NK-92 (cell line): ENCODE measurements around the gene ZCCHC24.

Experiments
- DNase-seq: peaks from one replicate; lab custom pipeline; 2025; ENCODE audit not compliant: unreplicated experiment; lab: John Stamatoyannopoulos, UW

Gene ZCCHC24

DNA sequence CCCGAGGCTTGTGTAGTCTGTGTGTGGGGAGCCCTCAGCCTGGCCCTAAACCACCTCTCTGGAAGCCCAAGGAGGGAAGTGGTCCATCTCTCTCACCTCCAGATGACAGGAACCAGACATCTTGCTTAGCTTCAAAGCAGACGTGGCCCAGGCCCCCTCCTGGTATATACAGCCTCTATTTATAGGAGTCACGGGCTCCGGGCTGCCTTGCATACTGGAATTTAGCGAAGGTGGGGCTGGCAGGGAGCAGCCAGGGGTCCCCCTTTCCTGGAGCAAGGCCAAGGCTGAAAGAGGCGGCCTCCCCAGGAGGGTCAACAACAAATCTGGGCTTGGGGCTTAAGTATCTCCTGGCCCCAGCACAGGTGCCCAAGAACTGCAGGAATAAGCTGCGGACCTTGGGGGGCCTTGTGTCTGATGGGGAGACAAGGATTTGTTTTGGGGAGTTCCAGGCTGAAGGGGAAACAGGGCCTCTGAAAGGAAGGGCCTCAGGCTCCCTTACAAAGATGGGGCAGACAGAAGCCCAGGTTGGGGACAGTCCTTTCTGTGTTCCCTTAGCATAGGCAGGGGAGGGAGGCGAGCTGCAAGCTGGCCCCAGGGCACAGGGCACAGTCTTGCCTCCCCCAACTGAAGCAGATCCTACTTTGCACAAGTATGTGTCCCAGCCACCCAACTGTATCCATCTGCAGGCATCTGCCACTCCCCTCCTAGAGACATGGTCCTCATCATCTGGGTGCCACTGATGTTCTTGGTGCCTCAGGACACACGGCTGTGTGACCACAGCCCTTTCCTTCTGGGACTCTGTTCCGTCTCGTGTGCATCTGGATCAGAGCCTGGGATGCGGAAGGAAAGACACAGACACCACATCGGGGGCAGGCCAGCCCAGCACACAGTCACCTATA lies 11.9 kb downstream of the ZCCHC24 start:
- DNase-seq, result no peak

DNA sequence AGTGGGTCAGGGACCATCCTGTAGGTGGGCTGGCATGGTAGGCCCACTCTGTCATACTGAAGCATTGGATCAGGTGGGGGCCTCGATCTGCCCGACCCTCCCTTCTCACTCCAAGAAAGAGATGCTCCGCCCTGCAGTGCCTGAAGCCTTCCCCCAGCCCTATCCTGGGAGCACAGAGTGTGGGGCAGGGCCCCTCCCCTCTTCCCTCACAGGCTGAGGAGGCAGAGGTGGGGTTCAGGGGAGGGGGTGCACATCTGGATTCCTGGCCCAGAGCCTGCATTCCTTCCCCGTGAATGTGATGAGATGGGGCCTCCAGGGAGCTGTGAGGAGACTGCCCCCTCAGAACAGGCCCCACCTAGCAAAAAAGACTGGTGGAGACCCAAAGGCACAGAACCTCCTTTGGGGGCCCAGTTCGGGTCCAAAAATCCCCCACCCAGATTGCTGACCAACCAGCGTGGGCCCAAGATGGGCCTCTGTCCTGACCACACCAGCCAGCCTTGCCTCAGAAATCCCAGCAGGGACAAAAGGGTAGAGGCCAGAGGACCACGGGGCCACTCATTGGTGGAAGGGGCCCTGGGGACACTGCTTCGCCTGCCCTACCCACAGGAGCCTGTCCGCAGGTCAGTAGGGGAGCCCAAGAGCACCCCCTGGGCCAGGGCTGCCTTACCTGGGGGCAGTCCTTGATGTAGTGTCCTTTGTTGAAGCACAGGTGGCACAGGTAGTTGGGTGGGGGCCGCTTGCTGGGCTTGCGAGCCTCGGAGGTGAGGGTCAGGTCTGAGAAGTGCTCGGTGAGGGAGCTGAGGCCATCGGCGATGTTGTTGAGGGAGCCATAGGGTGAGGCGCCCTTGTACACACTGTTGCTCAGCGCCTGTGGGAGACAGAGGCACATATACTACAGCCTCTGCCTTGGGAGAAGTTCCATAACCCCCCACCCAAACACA lies 13.3 kb downstream of the ZCCHC24 start:
- DNase-seq, result no peak

DNA sequence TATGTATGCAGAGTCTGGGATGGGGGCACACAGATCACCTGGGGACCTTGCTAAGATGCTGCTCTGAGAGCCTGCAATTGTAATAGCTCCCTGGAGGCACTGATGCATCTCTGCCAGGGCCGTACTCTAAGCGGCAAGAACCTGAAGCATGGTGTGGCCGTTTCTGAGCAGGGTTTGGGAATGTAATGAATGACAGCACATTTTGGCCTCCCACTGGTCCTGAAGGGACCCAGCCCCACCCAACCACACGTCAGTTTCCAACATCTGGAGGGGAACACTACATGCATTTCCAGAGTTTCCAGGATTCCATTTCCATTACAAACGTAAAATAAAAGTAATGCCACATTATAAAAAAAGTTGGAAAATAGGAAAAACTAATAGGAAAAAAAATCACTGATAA lies 14.0 kb downstream of the ZCCHC24 start:
- no peak for DNase-seq

DNA sequence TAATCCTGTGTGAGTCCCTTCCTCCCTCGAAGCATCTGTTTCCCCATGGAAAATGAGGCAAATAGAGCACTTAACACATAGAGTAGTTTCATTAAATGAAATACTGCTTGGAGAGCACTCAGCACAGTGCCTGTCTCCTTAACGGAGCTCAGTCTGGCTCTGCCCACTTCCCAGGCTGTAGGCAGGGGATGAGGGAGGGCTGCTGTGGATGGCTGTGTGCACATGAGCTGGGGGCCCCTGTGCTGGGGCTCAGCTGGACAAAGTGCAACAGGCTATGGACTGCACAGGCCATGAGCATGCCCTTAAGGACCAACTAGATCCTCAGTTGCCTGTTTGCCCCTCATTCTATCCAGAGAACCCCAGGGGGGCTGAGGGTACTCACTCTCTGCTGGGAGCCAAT lies 14.5 kb downstream of the ZCCHC24 start:
- DNase-seq, result no peak

DNA sequence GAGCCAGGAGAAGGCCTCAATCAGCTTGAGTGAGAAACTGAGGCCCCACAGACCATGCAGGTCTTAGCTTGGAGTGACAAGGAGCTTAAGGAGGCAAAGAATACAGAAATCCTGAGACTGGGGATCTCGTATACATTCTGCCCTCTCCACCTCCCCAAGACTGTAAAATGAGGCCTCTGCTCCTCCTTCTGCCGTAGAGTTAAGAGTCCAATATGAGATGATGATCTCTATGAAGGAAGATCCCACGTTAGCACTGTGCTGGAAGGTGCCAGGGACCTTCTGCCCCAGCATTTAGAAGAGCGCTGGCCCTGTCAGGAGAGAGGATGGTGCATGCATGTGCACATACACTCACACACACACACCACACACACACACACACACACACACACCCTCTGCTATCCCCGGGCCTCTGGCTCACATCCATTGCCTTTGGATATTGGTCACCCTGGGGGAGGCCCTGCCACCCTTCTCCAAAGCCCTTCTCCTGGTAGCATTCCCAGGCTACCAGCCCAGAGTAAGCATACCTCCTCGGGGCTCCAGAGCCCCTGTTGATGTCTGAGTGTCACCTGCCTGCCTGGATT lies 15.0 kb downstream of the ZCCHC24 start:
- no peak for DNase-seq

DNA sequence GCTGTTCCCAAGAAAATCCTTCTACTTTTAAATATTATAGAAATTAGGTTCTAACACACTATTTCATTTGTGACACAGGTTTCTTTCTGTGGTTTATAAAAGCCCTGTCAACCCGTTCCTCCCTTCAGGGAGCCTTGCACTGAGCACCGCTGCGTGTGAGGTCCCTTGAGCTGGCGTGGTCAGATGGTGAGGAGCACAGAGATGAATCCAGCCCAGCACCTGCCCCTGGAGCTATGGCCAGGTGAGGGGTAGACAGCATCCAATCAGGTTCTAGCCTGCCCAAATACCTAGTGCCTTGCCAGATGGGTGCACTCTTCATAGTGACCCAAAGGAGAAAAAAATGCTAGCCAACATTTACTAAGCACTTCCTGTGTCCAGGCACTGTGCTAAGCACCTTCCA lies 15.7 kb downstream of the ZCCHC24 start:
- no peak for DNase-seq

DNA sequence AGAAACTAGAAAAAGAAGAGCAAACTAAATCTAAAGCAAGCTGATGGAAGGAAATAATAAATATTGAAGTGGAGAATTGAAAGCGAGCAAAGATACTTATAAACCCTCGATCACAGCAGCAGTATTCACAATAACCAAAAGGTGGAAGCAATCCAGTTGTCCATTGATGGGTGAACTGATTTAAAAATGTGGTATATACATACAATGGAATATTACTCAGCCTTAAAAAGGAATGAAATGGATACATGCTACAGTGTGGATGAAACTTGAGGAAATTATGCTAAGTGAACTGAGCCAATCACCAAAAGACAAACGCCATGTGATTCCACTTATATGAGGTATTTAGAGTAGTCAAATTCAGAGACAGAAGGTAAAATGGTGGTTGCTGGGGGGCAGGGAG lies 17.5 kb downstream of the ZCCHC24 start:
- DNase-seq, result no peak

DNA sequence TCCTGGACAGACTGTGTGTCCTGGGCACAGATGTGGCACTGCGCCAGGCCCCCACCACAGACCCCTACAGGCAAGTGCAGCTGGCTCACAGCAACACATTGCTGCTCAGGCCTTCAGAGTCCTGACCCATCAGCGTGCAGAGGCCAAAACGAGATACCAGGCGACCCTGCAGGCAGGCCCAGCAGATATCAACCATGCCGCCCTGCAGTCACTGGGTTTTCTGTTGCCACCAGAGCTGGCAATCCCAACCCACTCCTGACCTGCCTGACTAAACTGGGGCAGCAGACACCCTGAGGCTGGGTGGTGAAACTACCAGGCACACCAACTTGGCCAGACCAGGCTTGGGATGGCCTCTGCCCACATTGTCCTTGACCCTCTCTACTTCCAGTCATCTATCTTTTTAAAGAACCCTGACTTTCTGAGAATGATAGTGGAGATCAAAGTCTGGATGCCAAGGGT lies 20.3 kb downstream of the ZCCHC24 start:
- no peak for DNase-seq

DNA sequence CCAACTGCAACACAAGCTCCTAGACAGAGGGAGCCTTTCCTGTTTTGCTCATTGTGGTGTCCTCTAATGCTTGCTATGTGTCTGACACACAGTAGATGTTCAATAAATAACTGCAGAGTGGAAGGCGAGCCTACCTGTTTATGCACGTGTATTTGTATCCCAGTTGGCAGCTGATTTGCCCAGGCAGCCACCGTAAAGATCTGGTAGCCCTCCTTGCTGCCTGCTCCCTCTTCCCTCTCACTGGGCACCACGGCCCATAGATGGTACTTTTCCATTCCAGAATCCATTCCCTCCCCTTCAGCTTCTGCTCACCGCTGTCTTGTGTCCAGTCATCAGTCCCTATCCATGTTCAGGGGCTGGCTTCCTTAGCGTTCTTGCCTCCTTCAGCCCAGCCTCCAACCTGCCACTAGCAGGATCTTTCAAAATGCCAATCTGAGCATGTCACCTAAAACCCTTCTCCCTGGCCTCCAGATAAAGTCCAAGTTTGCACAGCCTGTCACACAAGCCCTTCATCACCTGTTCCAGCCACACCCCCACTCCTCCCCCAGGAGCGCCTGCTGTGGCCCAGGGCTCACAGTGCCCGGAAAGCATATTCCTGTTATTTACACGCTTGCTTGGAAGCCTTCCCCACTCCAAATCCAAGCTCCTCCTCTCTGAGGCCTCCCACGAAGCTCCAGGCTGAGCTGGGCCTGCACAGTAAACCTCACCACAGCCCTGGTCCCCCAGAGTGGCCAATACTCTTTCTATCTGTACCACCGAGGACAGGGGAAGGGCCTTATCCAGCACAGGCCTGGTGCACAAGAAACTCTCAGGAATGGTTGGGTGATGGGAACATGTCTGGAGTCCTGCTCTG lies 21.0 kb downstream of the ZCCHC24 start:
- DNase-seq, result no peak

DNA sequence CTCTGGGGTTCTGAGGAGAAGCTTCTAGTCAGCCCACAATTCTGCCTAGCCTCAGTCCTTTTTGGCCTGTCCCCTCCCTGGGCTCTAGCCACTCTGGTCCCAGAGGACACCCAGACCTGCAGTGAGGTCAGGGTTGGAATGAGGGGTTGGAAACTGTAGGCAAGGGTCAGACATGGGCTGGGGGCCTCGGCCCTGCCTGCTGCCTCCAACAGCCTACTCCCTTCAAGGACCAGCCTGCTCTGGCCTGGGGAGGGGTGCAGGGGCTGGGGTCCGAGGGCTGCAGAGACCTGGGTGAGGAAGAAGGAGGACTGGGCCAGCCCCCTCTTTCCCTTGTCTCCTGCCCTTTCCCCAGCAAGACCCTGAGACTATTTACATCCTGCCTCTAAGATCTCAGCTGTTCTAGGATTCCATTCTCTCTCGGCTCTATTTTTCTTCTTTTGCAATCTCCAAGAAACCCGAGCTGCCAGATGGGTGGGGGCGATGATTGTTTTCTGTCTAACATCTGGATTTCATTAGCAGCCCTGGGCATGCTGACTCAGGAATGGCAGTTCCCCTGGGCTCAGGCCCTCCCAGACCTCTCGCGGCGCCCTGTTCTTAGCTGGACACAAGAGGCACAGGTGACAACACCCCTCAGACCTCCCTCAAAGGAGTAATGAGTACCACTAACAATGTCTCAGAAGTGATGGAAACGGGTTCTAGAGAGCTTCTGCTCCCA lies 23.1 kb downstream of the ZCCHC24 start:
- DNase-seq, result no peak

DNA sequence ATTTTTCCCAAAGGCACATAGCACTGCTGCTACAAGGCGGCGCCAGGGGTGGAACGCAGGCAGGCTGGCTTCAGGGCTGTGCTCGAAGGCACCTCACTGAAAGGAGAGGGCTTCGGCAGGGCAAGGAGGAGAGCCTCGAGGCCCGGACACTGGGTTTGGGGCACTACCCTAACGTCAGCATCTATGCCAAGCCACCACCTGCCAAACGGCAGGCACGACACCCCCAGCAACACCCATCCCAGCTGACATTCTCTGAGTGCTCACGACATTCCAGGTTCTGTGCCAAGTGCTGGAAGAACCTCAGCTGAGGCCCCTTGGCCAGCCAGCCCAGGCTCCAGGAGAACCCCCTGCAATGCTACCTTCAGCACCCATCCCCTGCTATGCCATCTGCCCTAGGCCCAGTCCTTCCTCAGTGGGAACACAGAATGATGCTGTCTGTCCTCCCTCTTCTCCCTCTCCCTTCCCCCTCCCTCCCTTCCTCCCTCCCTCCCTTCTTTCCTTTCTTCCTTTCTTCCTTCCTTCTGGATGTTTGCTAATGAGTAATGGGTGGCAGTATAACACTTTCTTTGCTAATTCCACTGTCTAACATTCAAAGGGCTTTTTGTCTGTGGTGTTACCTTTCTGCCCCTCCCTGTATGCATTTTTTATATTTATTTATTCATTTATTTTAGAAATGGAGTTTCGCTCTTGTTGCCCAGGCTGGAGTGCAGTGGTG lies 24.3 kb downstream of the ZCCHC24 start:
- no peak for DNase-seq

DNA sequence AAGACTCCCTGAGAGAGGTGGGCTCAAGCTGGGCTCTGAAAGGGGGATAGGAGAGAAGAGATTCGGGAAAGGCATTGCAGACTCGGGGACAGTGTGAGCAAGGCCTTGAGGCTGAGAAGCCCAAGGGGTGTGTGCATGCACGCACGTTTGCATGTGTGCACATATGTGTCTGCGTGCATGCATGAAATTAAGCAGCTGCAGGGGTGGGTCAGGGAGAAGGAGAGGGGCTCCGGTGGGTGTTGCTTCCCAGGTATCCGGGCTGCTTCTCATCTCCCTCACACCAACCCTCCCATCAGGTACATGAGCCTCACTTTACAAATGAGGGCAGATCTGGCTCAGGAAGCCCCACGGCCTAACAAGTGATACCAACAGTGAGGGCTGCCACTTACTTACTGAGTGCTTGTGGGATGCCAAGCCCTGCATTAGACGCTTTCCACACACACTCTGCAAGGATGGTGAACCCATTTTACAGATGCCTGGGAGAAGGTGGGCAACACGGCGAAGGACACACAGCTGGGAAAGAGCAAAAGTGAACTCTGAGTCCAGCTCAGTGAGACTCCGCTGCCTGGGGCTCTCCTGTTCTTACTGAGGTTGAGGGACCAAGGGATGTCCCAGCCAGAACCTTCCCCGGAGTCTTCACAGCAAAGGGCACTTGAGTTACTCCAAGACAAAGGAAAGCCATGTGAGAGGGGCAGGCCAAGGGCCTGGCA lies 26.4 kb downstream of the ZCCHC24 start:
- no peak for DNase-seq

DNA sequence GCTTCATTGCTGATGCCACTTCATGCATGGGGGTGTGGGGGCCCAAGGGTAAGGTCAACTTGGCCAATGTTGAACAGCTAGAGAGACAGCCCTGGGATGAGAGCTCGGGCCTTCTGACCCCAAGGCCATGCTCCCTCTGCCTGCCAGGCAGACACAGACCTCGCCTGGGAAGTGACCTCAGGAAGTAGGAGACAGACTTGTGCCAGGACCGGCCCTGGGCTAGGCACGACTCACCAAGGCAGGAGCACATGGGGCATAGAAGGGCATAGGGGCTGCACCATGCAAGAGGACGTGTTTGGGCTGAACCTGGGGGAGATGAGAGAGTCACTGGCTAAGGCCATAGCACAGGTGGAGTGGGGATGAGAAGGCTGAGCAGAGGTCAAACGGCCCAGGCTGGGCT lies 27.1 kb downstream of the ZCCHC24 start:
- no peak for DNase-seq

DNA sequence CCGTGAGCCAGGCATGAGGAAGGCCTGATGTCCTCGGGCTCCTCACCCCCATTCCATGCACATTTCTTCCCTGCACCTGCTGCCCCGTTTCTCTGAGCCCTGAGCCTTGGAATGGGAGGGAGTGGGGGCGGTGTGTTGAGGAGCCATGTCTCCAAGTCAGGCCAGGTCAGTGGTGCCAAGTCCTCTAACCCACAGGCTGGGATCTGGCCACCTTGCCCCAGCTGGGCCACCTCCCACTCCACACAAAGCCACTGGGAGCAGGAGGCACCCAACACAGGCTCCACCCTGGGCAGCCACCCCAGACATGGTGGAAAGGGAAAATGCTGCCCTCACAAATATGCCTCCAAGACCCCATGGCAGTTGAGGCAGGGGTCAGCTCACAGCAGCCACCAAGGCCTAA lies 27.7 kb downstream of the ZCCHC24 start:
- no peak for DNase-seq

DNA sequence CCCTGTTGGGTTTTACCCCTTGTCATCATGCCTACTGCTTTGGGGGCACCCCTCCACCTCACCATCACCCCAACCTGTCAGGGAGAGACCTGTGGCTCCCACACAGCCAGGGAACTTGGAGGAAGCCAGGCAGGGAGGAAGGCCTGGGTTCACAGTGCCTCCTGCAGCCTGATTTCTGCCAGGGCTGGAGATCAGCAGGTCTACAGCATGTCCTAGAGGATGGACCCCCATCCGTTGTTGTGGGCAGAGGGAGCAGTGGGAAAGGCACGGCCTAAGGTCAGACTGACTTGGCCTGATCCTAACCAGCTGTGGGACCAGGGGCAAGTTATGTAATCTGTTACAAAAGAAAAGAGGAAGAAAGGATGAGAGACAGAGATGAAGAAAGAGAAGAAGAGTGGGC lies 28.2 kb downstream of the ZCCHC24 start:
- DNase-seq, result no peak

DNA sequence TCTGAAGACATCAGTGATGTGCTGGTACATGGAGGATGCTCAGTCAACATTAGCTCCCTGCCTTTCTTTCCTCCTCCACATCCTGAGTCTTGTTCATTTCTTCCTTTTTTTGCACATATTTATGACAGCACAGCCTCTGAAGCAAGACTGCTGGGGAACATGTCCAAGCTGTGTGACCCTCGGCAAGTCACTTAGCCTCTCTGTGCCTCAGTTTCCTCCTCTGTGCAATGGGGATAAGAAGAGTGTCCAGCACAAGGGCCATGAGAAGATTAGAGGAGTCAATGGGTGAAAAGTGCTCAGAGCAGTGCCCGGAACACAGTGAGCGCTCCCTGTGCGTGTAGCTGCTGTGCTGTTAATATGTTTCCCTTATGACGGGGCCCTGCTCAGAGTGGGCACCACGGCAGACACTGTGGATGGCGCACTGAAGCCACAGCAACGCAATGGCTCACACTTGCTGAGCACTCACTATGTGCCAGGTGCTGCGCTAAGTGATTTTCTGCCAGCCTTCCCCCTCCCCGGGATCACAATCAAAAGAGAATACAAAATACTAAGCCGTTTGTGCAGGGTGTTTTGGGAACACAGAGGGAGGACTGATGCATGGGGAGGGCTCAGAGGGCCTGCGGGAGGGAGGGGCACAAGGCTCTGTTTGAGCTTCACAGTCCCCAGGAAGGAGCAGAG lies 28.7 kb downstream of the ZCCHC24 start:
- no peak for DNase-seq

DNA sequence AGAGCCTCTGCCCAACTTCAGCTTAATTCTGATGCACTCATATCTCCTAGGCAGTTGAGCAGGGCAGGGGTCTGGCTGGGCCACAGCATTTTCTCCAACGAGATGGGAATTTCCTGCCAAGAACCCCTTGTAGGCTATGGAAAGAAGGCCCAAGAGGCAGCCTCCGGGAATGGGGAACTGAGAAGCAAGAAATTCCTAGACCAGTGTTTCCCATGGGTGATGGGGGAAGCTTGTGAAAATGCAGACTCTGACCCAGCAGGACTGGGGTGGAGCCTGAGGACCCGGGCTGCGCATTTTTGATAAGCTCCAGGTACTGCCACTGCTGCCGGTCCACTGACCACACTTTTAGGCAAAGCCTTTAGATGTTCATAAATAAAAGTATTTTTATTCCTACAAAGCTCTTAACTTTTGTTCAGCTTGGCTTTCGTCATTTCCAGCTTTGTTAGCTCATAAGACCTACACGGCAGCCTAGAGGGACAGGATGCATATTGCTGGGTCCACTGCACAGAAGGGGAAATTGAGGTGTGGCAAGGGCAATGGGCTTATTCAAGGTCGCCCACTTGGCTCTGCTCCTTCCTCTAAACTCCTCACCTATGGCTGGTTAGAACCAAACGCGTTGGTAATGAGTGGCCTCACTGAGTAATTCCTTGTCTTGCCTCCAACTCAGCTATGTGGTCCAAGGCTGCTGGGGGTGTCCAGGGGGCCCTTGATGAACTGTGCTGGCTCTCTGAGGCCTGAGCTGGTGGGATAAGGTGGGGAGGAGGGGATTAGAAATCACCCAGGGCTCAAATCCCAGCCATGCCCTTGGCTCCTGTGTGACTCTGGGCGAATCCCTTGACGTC lies 29.5 kb downstream of the ZCCHC24 start:
- DNase-seq, result no peak
